Spleen (tissue), 7 donors: ENCODE measurements around the gene PCCA.
"Not testable (repeated sequence)": the region's sequence is repeated elsewhere in the genome, so short reads cannot be mapped to it uniquely, and the experiment has no call there.

Experiments used
- CTCF ChIP-seq, 11 experiments: fragments of 200-600 bp in 7 of 11; fragments of 450-650 bp in 4 of 11; sonication (generic) in 4 of 11; IDR thresholded peaks in 8 of 11; conservative IDR thresholded peaks in 3 of 11; 1 replicate in 7 of 11; 2 replicates in 4 of 11; pipeline versions ENCODE4 v1.4.0 to v1.8.0; 2016 to 2021; ENCODE audit warnings: antibody characterized with exemption in 11 of 11, inconsistent platforms in 4 of 11, mild to moderate bottlenecking in 1 of 11
- POLR2A ChIP-seq, 3 donors: fragments of 450-650 bp; IDR thresholded peaks; one replicate each; pipeline ENCODE4 v1.5.1; 2017; ENCODE audit warnings: antibody characterized with exemption in 3 of 3, mild to moderate bottlenecking in 1 of 3
- POLR2AphosphoS5 ChIP-seq, 3 donors: sonication (generic); formaldehyde crosslinking; IDR thresholded peaks; one replicate each; pipeline ENCODE4 v1.5.1; 2017; ENCODE audit warnings: antibody characterized with exemption in 3 of 3
- donor health status: DM: no; HTN: no; CAD: no; lungs with moderate emphysema.
- donor health status: DM: no; HTN: no; CAD: no.
- donor health status: DM: no; HTN: no; CAD: no.

GRCh38 chr13:100577239-100577638 lies 488.3 kb downstream of the PCCA start:
- TF ChIP-seq CTCF (IDR thresholded peaks at IDR 0.05 in 8 of 11, conservative IDR thresholded peaks at IDR 0.05 in 3 of 11); POLR2AphosphoS5 (IDR thresholded peaks at IDR 0.05); POLR2A (IDR thresholded peaks at IDR 0.05): not testable (repeated sequence)
